SK-N-SH treated with all-trans-retinoic acid at 6 μM for 48 hours (cell line): ENCODE measurements around the gene GREM2.

ENCODE experiments used
- ATAC-seq: fragments of 200-7000 bp; cut with Tn5 transposase; 3 replicates; pipeline ENCODE4 v1.9.1; 2020; ENCODE audit warnings: mild to moderate bottlenecking, moderate library complexity
- ARNTL ChIP-seq: fragments of 450-650 bp; formaldehyde crosslinking; IDR thresholded peaks from 2 replicates; pipeline ENCODE4 v1.5.0; 2020; ENCODE audit warnings: low read depth, mild to moderate bottlenecking, moderate library complexity, borderline replicate concordance
- CREB5 ChIP-seq: fragments of 250-450 bp; sonication (Bioruptor Pico); IDR thresholded peaks from 2 replicates; pipeline ENCODE4 v1.5.1; 2020; ENCODE audit warnings: low read depth, mild to moderate bottlenecking, moderate library complexity
- ESRRG ChIP-seq: fragments of 250-450 bp; sonication (Bioruptor Pico); IDR thresholded peaks from 2 replicates; pipeline ENCODE4 v1.6.1; 2021; ENCODE audit warnings: mild to moderate bottlenecking
- GLIS3 ChIP-seq: fragments of 250-450 bp; sonication (Bioruptor Pico); IDR thresholded peaks from 2 replicates; pipeline ENCODE4 v1.5.0; 2020; ENCODE audit warnings: mild to moderate bottlenecking, moderate library complexity
- ISL1 ChIP-seq: fragments of 250-450 bp; sonication (Bioruptor Pico); IDR thresholded peaks from 2 replicates; pipeline ENCODE4 v2.1.2; 2022; ENCODE audit warnings: mild to moderate bottlenecking, moderate library complexity
- OSR1 ChIP-seq: fragments of 250-450 bp; sonication (Bioruptor Pico); IDR thresholded peaks from 2 replicates; pipeline ENCODE4 v1.8.0; 2022; ENCODE audit warnings: moderate library complexity, mild to moderate bottlenecking, inconsistent platforms
- RARB ChIP-seq: fragments of 250-450 bp; sonication (Bioruptor Pico); IDR thresholded peaks from 2 replicates; pipeline ENCODE4 v1.8.0; 2021; ENCODE audit warnings: mild to moderate bottlenecking, moderate library complexity
- TCF4 ChIP-seq: fragments of 250-450 bp; sonication (Bioruptor Pico); IDR thresholded peaks from 2 replicates; pipeline ENCODE4 v1.8.0; 2021; ENCODE audit warnings: mild to moderate bottlenecking, moderate library complexity, borderline replicate concordance
- TSHZ2 ChIP-seq: fragments of 250-450 bp; sonication (Bioruptor Pico); IDR thresholded peaks from 2 replicates; pipeline ENCODE4 v1.5.0; 2020; ENCODE audit warnings: mild to moderate bottlenecking, moderate library complexity
- ZC3H10 ChIP-seq: fragments of 250-450 bp; sonication (Bioruptor Pico); IDR thresholded peaks from 2 replicates; pipeline ENCODE4 v1.5.1; 2021; ENCODE audit warnings: mild to moderate bottlenecking, moderate library complexity
- ZFP3 ChIP-seq: fragments of 250-450 bp; sonication (Bioruptor Pico); IDR thresholded peaks from 2 replicates; pipeline ENCODE4 v1.5.0; 2020; ENCODE audit warnings: mild to moderate bottlenecking, moderate library complexity
- ZFP30 ChIP-seq: fragments of 450-650 bp; formaldehyde crosslinking; IDR thresholded peaks from 2 replicates; pipeline ENCODE4 v1.5.0; 2022; ENCODE audit warnings: mild to moderate bottlenecking, moderate library complexity
- ZNF565 ChIP-seq: fragments of 450-650 bp; formaldehyde crosslinking; conservative IDR thresholded peaks from 2 replicates; pipeline ENCODE4 v1.5.0; 2020; ENCODE audit warnings: low read depth, mild to moderate bottlenecking, moderate library complexity
- ZNF70 ChIP-seq: fragments of 450-650 bp; formaldehyde crosslinking; IDR thresholded peaks from 2 replicates; pipeline ENCODE4 v1.5.0; 2020; ENCODE audit warnings: mild to moderate bottlenecking, moderate library complexity
- TF ChIP-seq, protein P1 (sequence below): fragments of 250-450 bp; sonication (Bioruptor Pico); IDR thresholded peaks from 2 replicates; pipeline ENCODE4 v1.8.0; 2020; ENCODE audit warnings: mild to moderate bottlenecking, moderate library complexity, borderline replicate concordance
- TF ChIP-seq, protein P2 (sequence below): fragments of 250-450 bp; sonication (Bioruptor Pico); IDR thresholded peaks from 2 replicates; pipeline ENCODE4 v1.5.1; 2021; ENCODE audit warnings: mild to moderate bottlenecking, moderate library complexity

Gene GREM2

DNA sequence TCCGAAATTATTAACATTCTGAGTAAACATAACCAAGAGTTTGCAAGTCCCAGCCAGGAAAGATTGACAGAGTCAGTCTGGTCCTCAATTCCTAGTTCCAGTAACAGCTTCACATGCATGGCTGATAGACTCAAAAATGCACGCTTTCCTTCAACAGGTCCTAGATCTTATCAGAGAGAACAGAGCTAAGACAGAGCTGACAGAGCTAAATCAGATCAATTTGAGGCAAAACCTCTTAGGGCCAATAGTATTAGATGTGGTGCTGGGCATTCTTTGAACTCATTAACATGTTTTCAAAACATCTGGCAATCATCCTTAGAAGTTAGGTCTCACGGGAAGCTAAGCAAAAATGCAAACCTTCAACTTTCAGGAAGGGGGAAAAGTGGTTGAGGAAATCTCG lies 114.0 kb downstream of the GREM2 start:
- peak; percentile 35 for ATAC-seq

DNA sequence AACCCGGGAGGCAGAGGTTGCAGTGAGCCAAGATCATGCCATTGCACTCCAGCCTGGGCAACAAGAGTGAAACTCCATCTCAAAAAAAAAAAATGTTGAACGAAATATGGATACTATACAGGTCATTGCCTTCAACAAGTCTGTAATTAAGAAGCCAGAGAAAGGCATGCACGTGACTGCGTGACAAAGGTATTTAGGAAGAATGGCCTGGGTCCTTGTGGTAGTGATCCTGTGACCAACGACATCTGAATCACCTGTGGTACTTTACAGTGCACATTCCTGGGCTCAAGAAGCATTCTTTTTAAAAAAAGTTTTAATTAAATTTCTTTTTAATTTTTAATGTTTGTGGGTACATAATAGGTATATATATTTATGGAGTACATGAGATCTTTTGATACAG lies 115.0 kb downstream of the GREM2 start:
- no peak for ATAC-seq
- TF ChIP-seq TCF4 (no peak), ZFP30 (CRISPR knock-in tag) (no peak), ESRRG (CRISPR knock-in tag) (no peak), ISL1 (CRISPR knock-in tag) (no peak), CREB5 (CRISPR knock-in tag) (no peak), GLIS3 (CRISPR knock-in tag) (no peak), ZC3H10 (CRISPR knock-in tag) (no peak), ZFP3 (CRISPR knock-in tag) (no peak), ZNF70 (no peak), TSHZ2 (CRISPR knock-in tag) (no peak), RARB (CRISPR knock-in tag) (no peak), ZNF565 (CRISPR knock-in tag) (no peak)
- TF ChIP-seq, protein P1, sequence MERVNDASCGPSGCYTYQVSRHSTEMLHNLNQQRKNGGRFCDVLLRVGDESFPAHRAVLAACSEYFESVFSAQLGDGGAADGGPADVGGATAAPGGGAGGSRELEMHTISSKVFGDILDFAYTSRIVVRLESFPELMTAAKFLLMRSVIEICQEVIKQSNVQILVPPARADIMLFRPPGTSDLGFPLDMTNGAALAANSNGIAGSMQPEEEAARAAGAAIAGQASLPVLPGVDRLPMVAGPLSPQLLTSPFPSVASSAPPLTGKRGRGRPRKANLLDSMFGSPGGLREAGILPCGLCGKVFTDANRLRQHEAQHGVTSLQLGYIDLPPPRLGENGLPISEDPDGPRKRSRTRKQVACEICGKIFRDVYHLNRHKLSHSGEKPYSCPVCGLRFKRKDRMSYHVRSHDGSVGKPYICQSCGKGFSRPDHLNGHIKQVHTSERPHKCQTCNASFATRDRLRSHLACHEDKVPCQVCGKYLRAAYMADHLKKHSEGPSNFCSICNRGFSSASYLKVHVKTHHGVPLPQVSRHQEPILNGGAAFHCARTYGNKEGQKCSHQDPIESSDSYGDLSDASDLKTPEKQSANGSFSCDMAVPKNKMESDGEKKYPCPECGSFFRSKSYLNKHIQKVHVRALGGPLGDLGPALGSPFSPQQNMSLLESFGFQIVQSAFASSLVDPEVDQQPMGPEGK (CRISPR knock-in tag), result no peak
- TF ChIP-seq, protein P2, sequence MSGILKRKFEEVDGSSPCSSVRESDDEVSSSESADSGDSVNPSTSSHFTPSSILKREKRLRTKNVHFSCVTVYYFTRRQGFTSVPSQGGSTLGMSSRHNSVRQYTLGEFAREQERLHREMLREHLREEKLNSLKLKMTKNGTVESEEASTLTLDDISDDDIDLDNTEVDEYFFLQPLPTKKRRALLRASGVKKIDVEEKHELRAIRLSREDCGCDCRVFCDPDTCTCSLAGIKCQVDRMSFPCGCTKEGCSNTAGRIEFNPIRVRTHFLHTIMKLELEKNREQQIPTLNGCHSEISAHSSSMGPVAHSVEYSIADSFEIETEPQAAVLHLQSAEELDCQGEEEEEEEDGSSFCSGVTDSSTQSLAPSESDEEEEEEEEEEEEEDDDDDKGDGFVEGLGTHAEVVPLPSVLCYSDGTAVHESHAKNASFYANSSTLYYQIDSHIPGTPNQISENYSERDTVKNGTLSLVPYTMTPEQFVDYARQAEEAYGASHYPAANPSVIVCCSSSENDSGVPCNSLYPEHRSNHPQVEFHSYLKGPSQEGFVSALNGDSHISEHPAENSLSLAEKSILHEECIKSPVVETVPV (CRISPR knock-in tag), result no peak

More for the DNA sequence above, 114.0 kb downstream of the GREM2 start:
- TF ChIP-seq TSHZ2 (CRISPR knock-in tag) (peak; percentile 43; the same call in 1 of the 2 replicates), ESRRG (CRISPR knock-in tag) (no peak)
- TF ChIP-seq, all 23 proteins: peak for 1

- ATAC-seq, result no peak
- no peak for TF ChIP-seq TSHZ2 (CRISPR knock-in tag)
- no peak for TF ChIP-seq OSR1 (CRISPR knock-in tag)
- no peak for TF ChIP-seq ZNF565 (CRISPR knock-in tag)
- TF ChIP-seq ARNTL (CRISPR knock-in tag), result no peak
- TF ChIP-seq ZFP30 (CRISPR knock-in tag), result no peak
- TF ChIP-seq ZNF70, result no peak
Measured at GRCh38 chr1:240496356-240496755, 115.6 kb downstream of the GREM2 start.
